ENCODE results near the gene PRICKLE2.

The PRICKLE2 gene

GRCh38 chr3:64049136-64049535 is 176.1 kb downstream of the PRICKLE2 start:
- FAIRE-seq, result peak; percentile 67
- no peak for DNase-seq (ENCODE audit: low spot score)

DNA sequence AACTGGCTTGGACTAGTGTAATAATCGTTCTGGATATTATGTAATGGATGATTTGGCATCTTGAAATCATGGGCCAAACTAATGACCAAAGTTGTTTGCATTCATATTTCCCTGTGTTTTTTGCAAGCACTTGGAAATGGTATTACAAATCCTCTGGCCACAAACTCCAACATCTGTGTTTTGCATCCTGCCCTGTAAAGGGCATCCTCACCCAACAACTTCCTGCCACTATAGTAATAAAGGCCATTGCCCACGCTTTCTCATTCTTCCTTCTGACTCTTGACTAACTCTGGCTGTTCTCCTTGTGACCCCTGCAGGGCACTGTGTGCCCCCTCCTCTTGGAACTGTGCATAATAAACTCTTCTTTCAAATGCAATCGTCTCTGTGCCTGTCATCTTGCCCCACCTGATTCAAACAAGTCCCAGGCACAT is 176.6 kb downstream of the PRICKLE2 start:
- FAIRE-seq, result no peak

GRCh38 chr3:64047787-64048186 is 177.5 kb downstream of the PRICKLE2 start:
- no peak for DNase-seq (ENCODE audit: low spot score)
- FAIRE-seq, result no peak

More for the DNA sequence above, 176.6 kb downstream of the PRICKLE2 start:
- no peak for DNase-seq (ENCODE audit: low spot score)

DNA sequence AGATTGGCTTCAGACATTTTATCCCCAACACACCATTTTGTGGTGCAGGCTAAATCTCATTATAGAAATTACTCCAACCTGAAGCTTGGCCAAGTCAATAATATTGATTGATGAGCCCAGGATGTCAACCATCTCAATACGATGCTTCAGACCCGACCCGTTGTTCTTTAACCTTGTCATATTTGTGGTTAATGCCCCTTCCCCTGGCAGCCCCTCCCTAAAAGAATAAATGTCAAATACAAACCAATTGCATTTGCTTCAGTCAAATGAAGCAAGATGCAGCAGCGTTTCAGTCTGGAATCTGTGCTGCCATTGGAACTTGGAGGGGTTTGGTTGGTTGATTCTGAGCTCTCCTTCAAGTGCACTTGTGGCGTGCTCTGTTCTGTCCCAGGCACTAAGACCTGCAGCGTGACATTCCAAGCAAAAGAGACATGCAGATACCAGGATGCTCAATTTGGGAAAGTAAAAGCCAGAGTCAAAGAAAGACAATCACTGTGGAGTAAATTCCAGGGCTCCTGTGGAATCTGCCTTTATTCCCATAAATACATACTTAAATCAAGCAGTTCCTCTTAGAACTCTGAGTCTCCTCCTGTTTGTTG is 178.2 kb downstream of the PRICKLE2 start:
- DNase-seq (ENCODE audit: low spot score) (no peak), FAIRE-seq (no peak)

GRCh38 chr3:64046592-64046991 is 178.7 kb downstream of the PRICKLE2 start:
- DNase-seq (ENCODE audit: low spot score) (no peak), FAIRE-seq (no peak)

DNA sequence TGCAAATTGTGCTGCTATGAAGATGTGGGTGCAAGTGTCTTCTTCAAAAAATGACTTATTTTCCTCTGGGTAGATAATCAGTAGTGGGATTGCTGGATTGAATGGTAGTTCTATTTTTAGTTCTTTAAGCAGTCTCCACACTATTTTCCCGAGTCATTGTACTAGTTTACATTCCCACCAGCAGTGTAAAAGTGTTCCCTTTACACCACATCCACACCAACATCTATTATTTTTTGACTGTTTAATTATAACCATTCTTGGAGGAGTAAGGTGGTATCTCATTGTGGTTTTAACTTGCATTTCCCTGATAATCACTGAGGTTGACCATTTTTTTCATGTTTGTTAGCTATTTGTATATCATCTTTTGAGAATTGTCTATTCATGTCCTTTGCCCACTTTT is 182.3 kb downstream of the PRICKLE2 start:
- FAIRE-seq (no peak), DNase-seq (ENCODE audit: low spot score) (no peak)

Measured in urothelium cell line (cell line).